Measurements from ENCODE around the gene FBXO31.

Gene FBXO31

GRCh38 chr16:87422106-87422505 is 38.5 kb upstream of the FBXO31 start:
- TF ChIP-seq CTCF (conservative IDR thresholded peaks at IDR 0.05): no peak
- H3K27ac ChIP-seq: no peak overlapping the region

GRCh38 chr16:87421003-87421912 is 37.7 kb upstream of the FBXO31 start:
- no peak overlapping the region for H3K27ac ChIP-seq
- TF ChIP-seq CTCF (conservative IDR thresholded peaks at IDR 0.05): no peak

- no peak for TF ChIP-seq CTCF (conservative IDR thresholded peaks at IDR 0.05)
- no peak overlapping the region for H3K27ac ChIP-seq
Measured at GRCh38 chr16:87420026-87421002, 36.7 kb upstream of the FBXO31 start.

GRCh38 chr16:87418644-87419043 is 35.1 kb upstream of the FBXO31 start:
- no peak for TF ChIP-seq CTCF (conservative IDR thresholded peaks at IDR 0.05)
- H3K27ac ChIP-seq: no peak overlapping the region

- H3K27ac ChIP-seq: no peak overlapping the region
- TF ChIP-seq CTCF (conservative IDR thresholded peaks at IDR 0.05): no peak
Measured at GRCh38 chr16:87418216-87418615, 34.6 kb upstream of the FBXO31 start.

- no peak overlapping the region for H3K27ac ChIP-seq
- TF ChIP-seq CTCF (conservative IDR thresholded peaks at IDR 0.05): no peak
Measured at GRCh38 chr16:87417528-87417910, 33.9 kb upstream of the FBXO31 start.
